GM10266 (cell line): ENCODE data around the gene MAPK8IP3.

Experiments used
- DNase-seq: peaks from one replicate; pipeline ENCODE4 v3.0.0; 2012; ENCODE audit errors: extremely low spot score
- CTCF ChIP-seq: IDR thresholded peaks from 2 replicates; pipeline ENCODE4 v1.5.1; 2012; ENCODE audit warnings: mild to moderate bottlenecking, low read depth; ENCODE audit not compliant: control insufficient read depth, insufficient read depth; ENCODE audit errors: missing control alignments

The MAPK8IP3 gene

DNA sequence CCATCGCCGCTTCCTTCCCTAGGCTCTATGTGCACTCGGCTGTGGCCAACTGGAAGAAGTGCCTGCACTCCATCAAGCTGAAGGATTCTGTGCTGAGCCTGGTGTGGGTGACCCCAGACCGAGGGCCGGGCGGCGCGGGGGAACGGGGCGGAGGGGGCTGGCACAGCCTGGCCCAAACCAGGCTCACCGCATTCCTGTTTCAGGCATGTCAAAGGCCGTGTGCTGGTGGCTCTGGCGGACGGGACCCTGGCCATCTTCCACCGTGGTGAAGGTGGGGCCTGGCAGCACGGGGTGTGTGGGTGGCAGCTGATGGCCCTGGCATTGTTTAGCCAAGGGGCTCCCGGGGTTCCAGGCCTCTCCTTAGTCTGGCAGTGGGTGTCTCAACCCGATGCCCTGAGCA lies 60.7 kb downstream of the MAPK8IP3 start:
- TF ChIP-seq CTCF: no peak

DNA sequence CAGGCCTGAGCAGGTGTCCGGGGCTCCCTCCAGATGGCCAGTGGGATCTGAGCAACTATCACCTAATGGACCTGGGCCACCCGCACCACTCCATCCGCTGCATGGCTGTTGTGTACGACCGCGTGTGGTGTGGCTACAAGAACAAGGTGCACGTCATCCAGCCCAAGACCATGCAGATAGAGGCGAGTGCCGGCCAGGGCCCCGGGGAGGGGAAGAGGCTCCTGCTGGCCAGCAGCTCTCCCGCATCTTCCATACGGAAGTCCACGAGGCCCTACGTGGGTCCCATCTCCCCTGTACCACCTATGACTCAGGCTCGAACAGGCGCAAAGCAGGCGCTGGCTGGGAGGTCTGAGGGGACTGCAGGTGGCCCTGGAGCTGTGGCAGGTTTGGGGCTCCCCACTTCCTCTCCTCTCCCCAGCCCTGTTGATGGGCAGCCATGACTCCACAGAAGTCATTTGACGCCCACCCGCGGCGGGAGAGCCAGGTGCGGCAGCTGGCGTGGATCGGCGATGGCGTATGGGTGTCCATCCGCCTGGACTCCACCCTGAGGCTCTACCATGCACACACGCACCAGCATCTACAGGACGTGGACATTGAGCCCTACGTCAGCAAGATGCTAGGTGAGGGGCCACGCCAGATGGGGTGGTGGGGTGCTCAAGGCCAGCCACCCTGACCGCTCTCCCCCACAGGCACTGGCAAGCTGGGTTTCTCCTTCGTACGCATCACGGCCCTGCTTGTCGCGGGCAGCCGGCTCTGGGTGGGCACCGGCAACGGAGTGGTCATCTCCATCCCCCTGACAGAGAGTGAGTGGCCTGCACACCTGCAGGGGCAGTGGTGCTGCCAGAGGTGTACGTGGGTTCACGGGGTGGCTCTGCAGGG lies 61.4 kb downstream of the MAPK8IP3 start:
- DNase-seq: no peak
- no peak for TF ChIP-seq CTCF

More for the DNA sequence above, 60.7 kb downstream of the MAPK8IP3 start:
- no peak for DNase-seq

DNA sequence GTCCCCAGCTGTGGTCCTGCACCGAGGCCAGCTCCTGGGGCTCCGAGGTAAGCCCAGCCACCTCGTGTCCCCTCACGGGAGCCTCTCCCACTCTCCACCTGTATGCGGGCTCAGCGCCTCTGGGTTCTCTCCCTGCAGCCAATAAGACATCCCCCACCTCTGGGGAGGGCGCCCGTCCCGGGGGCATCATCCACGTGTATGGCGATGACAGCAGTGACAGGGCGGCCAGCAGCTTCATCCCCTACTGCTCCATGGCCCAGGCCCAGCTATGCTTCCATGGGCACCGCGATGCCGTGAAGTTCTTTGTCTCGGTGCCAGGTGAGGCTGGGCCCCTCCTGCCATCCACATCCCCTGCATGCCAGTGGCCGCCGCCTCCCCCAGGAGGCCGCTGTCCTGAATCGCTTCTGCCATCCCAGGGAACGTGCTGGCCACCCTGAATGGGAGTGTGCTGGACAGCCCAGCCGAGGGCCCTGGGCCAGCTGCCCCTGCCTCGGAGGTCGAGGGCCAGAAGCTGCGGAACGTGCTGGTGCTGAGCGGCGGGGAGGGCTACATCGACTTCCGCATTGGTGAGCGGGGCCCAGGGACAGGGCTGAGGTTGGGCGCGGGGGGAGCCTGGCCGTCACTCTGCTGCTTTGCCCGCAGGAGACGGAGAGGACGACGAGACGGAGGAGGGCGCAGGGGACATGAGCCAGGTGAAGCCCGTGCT lies 62.2 kb downstream of the MAPK8IP3 start:
- no peak for DNase-seq
- TF ChIP-seq CTCF: no peak

DNA sequence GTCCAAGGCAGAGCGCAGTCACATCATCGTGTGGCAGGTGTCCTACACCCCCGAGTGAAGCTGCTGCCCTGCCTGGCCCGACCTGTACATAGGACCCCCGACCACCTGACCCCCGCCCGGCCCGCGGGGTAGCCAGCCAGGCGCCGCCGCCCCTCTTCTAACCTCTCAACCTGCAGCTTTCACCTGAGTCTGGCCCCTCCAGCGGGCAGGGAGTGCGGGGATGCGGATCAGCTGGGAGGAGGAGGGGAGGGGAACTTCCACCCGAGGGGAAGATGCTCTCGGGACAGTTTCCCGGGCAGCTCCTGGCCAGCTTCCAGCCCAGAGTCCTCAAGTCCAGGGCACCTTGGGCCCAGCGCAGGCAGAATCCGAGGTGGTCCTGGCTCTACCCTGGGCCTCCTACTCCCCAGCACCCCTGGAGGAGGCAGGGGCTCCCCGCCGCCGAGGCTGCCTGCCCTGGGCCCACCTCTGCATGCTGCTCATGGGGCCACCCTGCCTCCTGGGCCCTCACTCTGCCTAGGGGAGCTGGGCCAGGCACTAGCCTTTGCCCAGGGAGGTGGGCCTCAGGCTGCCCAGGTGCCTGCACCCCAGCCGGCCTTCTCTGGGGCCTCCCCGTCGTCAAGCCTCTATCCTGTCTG lies 62.9 kb downstream of the MAPK8IP3 start:
- no peak for TF ChIP-seq CTCF
- no peak for DNase-seq

DNA sequence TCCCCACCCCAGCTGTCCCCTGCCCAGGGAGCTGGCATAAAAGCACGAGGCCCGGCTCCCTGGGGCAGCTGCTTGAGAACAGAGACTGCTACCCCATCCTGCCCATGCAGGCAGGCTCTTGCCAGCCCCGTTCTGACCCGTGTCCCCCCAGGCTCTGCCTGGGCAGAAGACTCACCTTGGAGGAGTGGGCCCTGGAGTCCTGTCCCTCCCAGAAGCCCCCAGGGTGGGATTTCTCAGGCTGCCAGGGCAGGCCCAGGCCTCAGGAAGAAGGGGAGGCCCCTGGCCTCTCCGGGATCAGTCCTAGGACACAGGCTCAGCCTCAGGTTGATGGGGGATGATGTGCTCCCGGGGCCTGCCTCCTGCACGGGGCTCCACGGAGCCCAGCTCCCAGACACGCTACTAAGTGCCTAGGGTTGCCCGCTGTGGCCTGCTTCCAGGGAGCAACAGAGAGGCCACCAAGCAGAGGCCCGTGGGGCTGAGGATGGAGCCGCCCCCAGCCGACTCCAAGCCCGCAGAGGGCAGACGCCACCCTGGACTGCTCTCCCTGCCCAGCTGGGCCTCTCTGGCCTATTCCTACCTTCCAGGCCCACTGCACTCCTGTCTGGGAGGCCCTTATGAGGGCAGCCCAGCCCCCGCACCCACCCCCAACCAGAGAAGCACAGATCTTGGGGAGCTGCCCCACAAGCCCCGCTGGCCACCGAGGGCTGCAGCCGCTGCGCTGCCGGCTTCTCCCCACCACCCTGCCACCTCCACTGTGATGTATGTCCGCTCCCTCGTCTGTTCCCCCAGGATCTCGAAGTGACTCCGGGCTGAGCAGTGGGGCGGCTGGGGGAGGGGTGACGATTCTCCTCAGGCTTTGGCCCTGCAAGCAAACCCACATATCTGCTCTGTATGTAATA lies 63.7 kb downstream of the MAPK8IP3 start:
- no peak for DNase-seq
- TF ChIP-seq CTCF: no peak

DNA sequence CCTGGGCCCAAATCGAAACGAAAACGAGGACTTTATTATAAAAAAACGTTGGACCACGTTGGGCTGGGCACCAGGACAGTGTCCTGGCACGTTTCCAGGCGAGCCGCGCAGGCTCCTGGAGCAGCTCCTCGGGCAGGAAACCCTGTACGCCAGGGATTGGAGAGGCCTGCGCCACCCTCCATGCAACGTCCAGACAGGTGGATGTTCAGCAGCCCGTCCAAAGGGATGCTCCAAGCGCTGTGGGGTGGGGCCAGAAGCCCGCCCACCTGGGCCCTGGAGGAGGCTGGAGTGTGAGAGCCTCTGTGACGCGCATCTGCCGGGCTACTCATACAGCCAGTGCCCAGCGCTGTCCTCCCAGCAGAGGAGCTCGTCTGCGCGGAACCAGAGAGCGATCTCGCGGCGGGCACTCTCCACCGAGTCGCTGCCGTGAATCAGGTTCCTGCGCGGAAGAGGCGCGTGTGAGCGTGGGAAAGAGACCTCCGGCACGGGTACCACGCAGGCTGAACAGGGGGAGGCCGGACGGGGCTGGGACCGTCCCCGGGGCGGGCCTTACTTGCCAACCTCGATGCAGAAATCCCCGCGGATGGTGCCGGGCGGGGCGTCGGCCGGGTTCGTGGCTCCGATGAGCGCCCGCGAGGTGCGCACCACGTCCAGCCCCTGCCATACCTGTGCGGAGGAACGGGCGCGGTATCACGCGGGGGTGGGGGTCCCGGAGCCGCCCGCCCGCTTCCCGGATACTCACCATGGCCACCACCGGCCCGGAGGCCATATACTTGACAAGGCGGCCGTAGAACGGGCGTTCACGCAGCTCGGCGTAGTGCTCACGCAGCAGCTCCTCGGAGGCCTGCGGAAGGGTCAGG lies 64.6 kb downstream of the MAPK8IP3 start:
- peak; percentile 86 for DNase-seq
- no peak for TF ChIP-seq CTCF
